Loucy (cell line): ENCODE data around the gene RNF141.

Source experiments
- H2AFZ ChIP-seq: fragments of 200-600 bp; sonication (generic); 2 replicates; pipeline ENCODE4 v1.6.0; 2016; ENCODE audit warnings: antibody characterized with exemption, mild to moderate bottlenecking, low read length, moderate library complexity
- H3F3A ChIP-seq: fragments of 200-600 bp; 2 replicates; pipeline ENCODE4 v1.6.0; 2016; ENCODE audit warnings: antibody characterized with exemption, low read depth, mild to moderate bottlenecking
- H3K27me3 ChIP-seq: fragments of 200-600 bp; sonication (generic); 2 replicates; pipeline ENCODE4 v1.6.1; 2014; ENCODE audit warnings: low read length, mild to moderate bottlenecking; ENCODE audit not compliant: insufficient read depth, poor library complexity, severe bottlenecking
- H3K36me3 ChIP-seq: fragments of 200-600 bp; sonication (generic); 2 replicates; pipeline ENCODE4 v1.6.1; 2016; ENCODE audit warnings: low read length; ENCODE audit not compliant: insufficient read depth
- H3K4me1 ChIP-seq: fragments of 200-600 bp; sonication (generic); 2 replicates; pipeline ENCODE4 v1.5.1; 2014; ENCODE audit warnings: low read length, mild to moderate bottlenecking; ENCODE audit not compliant: insufficient read depth, poor library complexity, severe bottlenecking
- H3K4me2 ChIP-seq: fragments of 200-600 bp; sonication (generic); 2 replicates; pipeline ENCODE4 v1.6.0; 2014; ENCODE audit warnings: antibody characterized with exemption, low read length, low read depth, mild to moderate bottlenecking; ENCODE audit not compliant: poor library complexity, severe bottlenecking
- H3K4me3 ChIP-seq: fragments of 200-600 bp; sonication (generic); 2 replicates; pipeline ENCODE4 v1.5.1; 2014; ENCODE audit warnings: low read length, mild to moderate bottlenecking, mixed read lengths; ENCODE audit not compliant: poor library complexity, severe bottlenecking
- H3K79me2 ChIP-seq: fragments of 200-600 bp; sonication (generic); 2 replicates; pipeline ENCODE4 v1.6.1; 2014; ENCODE audit warnings: low read length; ENCODE audit not compliant: insufficient read depth
- H3K9ac ChIP-seq: fragments of 200-600 bp; sonication (generic); 2 replicates; pipeline ENCODE4 v1.6.0; 2014; ENCODE audit warnings: mild to moderate bottlenecking, low read depth, low read length, moderate library complexity; ENCODE audit not compliant: poor library complexity, severe bottlenecking
- H3K9me2 ChIP-seq: fragments of 200-600 bp; sonication (generic); replicated peaks from 2 replicates; pipeline ENCODE4 v1.6.1; 2016; ENCODE audit warnings: low read depth, low read length, mixed read lengths
- H3K9me3 ChIP-seq: fragments of 200-600 bp; sonication (generic); 2 replicates; pipeline ENCODE4 v1.6.1; 2014; ENCODE audit warnings: mild to moderate bottlenecking, antibody characterized with exemption, low read length, low read depth; ENCODE audit not compliant: insufficient read depth
- H4K20me1 ChIP-seq: fragments of 200-600 bp; sonication (generic); 2 replicates; pipeline ENCODE4 v1.6.0; 2014; ENCODE audit warnings: antibody characterized with exemption, low read length, mild to moderate bottlenecking; ENCODE audit not compliant: insufficient read depth, poor library complexity, severe bottlenecking
- CTCF ChIP-seq: fragments of 200-600 bp; sonication (generic); conservative IDR thresholded peaks from 2 replicates; pipeline ENCODE4 v1.5.1; 2014; ENCODE audit warnings: mild to moderate bottlenecking, antibody characterized with exemption, low read length
- EZH2phosphoT487 ChIP-seq: fragments of 200-600 bp; IDR thresholded peaks from 2 replicates; pipeline ENCODE4 v1.6.1; 2018; ENCODE audit warnings: antibody characterized with exemption, mild to moderate bottlenecking, moderate library complexity, borderline replicate concordance

The RNF141 gene

GRCh38 chr11:10490398-10491241, 50.4 kb downstream of the RNF141 start:
- Histone ChIP-seq H3K9ac (no peak overlapping the region), H3K4me3 (no peak overlapping the region), H3K4me2 (no peak overlapping the region), H4K20me1 (peaks cover 16% of the 10 kb centered on the region), H3K27me3 (no peaks in the 10 kb centered on the region), H3K9me3 (no peaks in the 10 kb centered on the region), H3F3A (no peaks in the 10 kb centered on the region), H2AFZ (no peak overlapping the region), H3K9me2 (no peaks in the 10 kb centered on the region), H3K36me3 (peaks cover 98% of the 10 kb centered on the region; the same call in 1 of the 2 replicates), H3K4me1 (no peaks in the 10 kb centered on the region), H3K79me2 (peaks cover 64% of the 10 kb centered on the region)
- TF ChIP-seq EZH2phosphoT487: no peak
- no peak for TF ChIP-seq CTCF

GRCh38 chr11:10490032-10490397, 51.0 kb downstream of the RNF141 start:
- Histone ChIP-seq H3F3A (no peaks in the 10 kb centered on the region), H2AFZ (no peak overlapping the region), H4K20me1 (peaks cover 16% of the 10 kb centered on the region), H3K4me3 (no peak overlapping the region), H3K9me2 (no peaks in the 10 kb centered on the region), H3K9ac (no peak overlapping the region), H3K9me3 (no peaks in the 10 kb centered on the region), H3K27me3 (no peaks in the 10 kb centered on the region), H3K4me1 (no peaks in the 10 kb centered on the region), H3K79me2 (peaks cover 68% of the 10 kb centered on the region), H3K4me2 (no peak overlapping the region), H3K36me3 (peaks cover 98% of the 10 kb centered on the region; the same call in 1 of the 2 replicates)
- no peak for TF ChIP-seq EZH2phosphoT487
- no peak for TF ChIP-seq CTCF

GRCh38 chr11:10488934-10489691, 51.9 kb downstream of the RNF141 start:
- Histone ChIP-seq H3K9me2 (no peaks in the 10 kb centered on the region), H3K9me3 (no peaks in the 10 kb centered on the region), H2AFZ (no peak overlapping the region), H3K36me3 (peaks cover 98% of the 10 kb centered on the region; the same call in 1 of the 2 replicates), H3K4me3 (no peak overlapping the region), H4K20me1 (peaks cover 22% of the 10 kb centered on the region), H3K4me2 (no peak overlapping the region), H3K27me3 (no peaks in the 10 kb centered on the region), H3K79me2 (peaks cover 77% of the 10 kb centered on the region), H3K4me1 (no peaks in the 10 kb centered on the region), H3F3A (no peaks in the 10 kb centered on the region), H3K9ac (no peak overlapping the region)
- TF ChIP-seq EZH2phosphoT487 (no peak), CTCF (no peak)
